HEK293 (cell line): Measurements from ENCODE around the gene RASL10B.

ENCODE experiments used
- CTCF ChIA-PET: fragments of 350-600 bp; formaldehyde crosslinking; extraction: SDS; loops from one replicate; lab custom pipeline; 2021; ENCODE audit warnings: antibody characterized with exemption; lab: Yijun Ruan, JAX
- POLR2A ChIA-PET: fragments of 300-600 bp; formaldehyde crosslinking; extraction: SDS; loops from one replicate; lab custom pipeline; 2020; ENCODE audit warnings: antibody characterized with exemption, inconsistent platforms; lab: Yijun Ruan, JAX
- H3K27ac ChIP-seq: fragments of 200-500 bp; sonication (Bioruptor generic); 2 replicates; pipeline ENCODE4 v1.5.1; 2014; ENCODE audit warnings: low read depth, low read length, control low read depth, inconsistent platforms; ENCODE audit errors: extremely low read depth
- H3K36me3 ChIP-seq, 2 experiments: fragments of 200-500 bp in 1 of 2; sonication (Bioruptor generic) in 1 of 2; 1 replicate in 1 of 2; 2 replicates in 1 of 2; pipeline ENCODE4 v1.5.1; 2014 to 2017; ENCODE audit warnings: inconsistent platforms in 2 of 2, low read length in 2 of 2; ENCODE audit not compliant: control insufficient read depth in 2 of 2, insufficient read depth in 1 of 2
- H3K4me1 ChIP-seq: fragments of 200-500 bp; sonication (Bioruptor generic); 2 replicates; pipeline ENCODE4 v1.5.1; 2014; ENCODE audit warnings: mild to moderate bottlenecking, low read length, inconsistent platforms; ENCODE audit not compliant: control insufficient read depth, insufficient read depth
- H3K4me3 ChIP-seq: 2 replicates; pipeline ENCODE4 v1.5.1; 2011; ENCODE audit warnings: low read depth, mild to moderate bottlenecking, control low read depth, low read length, moderate library complexity
- H3K9me3 ChIP-seq: fragments of 200-500 bp; sonication (Bioruptor generic); 2 replicates; pipeline ENCODE4 v1.5.1; 2014; ENCODE audit warnings: low read depth, low read length, inconsistent platforms; ENCODE audit not compliant: control insufficient read depth, insufficient read depth
- GFI1B ChIP-seq: fragments of 450-650 bp; formaldehyde crosslinking; IDR thresholded peaks from 2 replicates; pipeline ENCODE4 v1.5.1; 2016; ENCODE audit warnings: missing biosample characterization, missing genetic modification characterization
- SCRT1 ChIP-seq: fragments of 450-650 bp; formaldehyde crosslinking; IDR thresholded peaks from 2 replicates; pipeline ENCODE4 v1.5.1; 2016; ENCODE audit warnings: missing biosample characterization, missing genetic modification characterization, borderline replicate concordance
- SP7 ChIP-seq: fragments of 450-650 bp; formaldehyde crosslinking; IDR thresholded peaks from 2 replicates; pipeline ENCODE4 v1.5.1; 2016; ENCODE audit warnings: missing biosample characterization, missing genetic modification characterization
- ZNF10 ChIP-seq: fragments of 450-650 bp; formaldehyde crosslinking; IDR thresholded peaks from 2 replicates; pipeline ENCODE4 v1.5.1; 2017; ENCODE audit warnings: missing biosample characterization, missing genetic modification characterization
- ZNF529 ChIP-seq: fragments of 450-650 bp; formaldehyde crosslinking; IDR thresholded peaks from 2 replicates; pipeline ENCODE4 v1.5.1; 2017; ENCODE audit warnings: missing genetic modification characterization, missing biosample characterization; ENCODE audit not compliant: insufficient replicate concordance
- ZNF549 ChIP-seq: fragments of 450-650 bp; IDR thresholded peaks from 2 replicates; pipeline ENCODE4 v1.5.1; 2018; ENCODE audit warnings: missing biosample characterization, missing genetic modification characterization, mild to moderate bottlenecking, inconsistent platforms, moderate library complexity
- ZNF626 ChIP-seq: fragments of 450-650 bp; sonication (Bioruptor Pico); formaldehyde crosslinking; IDR thresholded peaks from 2 replicates; pipeline ENCODE4 v1.5.1; 2018; ENCODE audit warnings: missing biosample characterization, missing genetic modification characterization, inconsistent platforms
- ZNF701 ChIP-seq: fragments of 450-650 bp; formaldehyde crosslinking; IDR thresholded peaks from 2 replicates; pipeline ENCODE4 v1.5.1; 2016; ENCODE audit warnings: missing biosample characterization, missing genetic modification characterization
- ZSCAN4 ChIP-seq: fragments of 450-650 bp; formaldehyde crosslinking; IDR thresholded peaks from 2 replicates; pipeline ENCODE4 v1.5.1; 2017; ENCODE audit warnings: missing biosample characterization, missing genetic modification characterization
- TF ChIP-seq, protein P1 (sequence below): fragments of 450-650 bp; formaldehyde crosslinking; IDR thresholded peaks from 2 replicates; pipeline ENCODE4 v1.5.1; 2016; ENCODE audit warnings: missing biosample characterization, missing genetic modification characterization, borderline replicate concordance
- TF ChIP-seq, protein P2 (sequence below): fragments of 450-650 bp; formaldehyde crosslinking; IDR thresholded peaks from 2 replicates; pipeline ENCODE4 v1.5.1; 2016; ENCODE audit warnings: missing biosample characterization, missing genetic modification characterization
- TF ChIP-seq, protein P3 (sequence below): fragments of 450-650 bp; formaldehyde crosslinking; conservative IDR thresholded peaks from 2 replicates; pipeline ENCODE4 v1.5.1; 2016; ENCODE audit warnings: low read depth, missing biosample characterization, missing genetic modification characterization

RASL10B gene

GRCh38 chr17:35705230-35705629 lies 26.2 kb upstream of the RASL10B start (continued):
- TF ChIP-seq, protein P1, sequence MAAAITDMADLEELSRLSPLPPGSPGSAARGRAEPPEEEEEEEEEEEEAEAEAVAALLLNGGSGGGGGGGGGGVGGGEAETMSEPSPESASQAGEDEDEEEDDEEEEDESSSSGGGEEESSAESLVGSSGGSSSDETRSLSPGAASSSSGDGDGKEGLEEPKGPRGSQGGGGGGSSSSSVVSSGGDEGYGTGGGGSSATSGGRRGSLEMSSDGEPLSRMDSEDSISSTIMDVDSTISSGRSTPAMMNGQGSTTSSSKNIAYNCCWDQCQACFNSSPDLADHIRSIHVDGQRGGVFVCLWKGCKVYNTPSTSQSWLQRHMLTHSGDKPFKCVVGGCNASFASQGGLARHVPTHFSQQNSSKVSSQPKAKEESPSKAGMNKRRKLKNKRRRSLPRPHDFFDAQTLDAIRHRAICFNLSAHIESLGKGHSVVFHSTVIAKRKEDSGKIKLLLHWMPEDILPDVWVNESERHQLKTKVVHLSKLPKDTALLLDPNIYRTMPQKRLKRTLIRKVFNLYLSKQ (tag by site-specific recombination), result no peak
- TF ChIP-seq ZNF701 (tag by site-specific recombination) (no peak), ZNF529 (tag by site-specific recombination) (no peak), ZNF549 (tag by site-specific recombination) (no peak), SP7 (no peak)
- TF ChIP-seq, protein P2, sequence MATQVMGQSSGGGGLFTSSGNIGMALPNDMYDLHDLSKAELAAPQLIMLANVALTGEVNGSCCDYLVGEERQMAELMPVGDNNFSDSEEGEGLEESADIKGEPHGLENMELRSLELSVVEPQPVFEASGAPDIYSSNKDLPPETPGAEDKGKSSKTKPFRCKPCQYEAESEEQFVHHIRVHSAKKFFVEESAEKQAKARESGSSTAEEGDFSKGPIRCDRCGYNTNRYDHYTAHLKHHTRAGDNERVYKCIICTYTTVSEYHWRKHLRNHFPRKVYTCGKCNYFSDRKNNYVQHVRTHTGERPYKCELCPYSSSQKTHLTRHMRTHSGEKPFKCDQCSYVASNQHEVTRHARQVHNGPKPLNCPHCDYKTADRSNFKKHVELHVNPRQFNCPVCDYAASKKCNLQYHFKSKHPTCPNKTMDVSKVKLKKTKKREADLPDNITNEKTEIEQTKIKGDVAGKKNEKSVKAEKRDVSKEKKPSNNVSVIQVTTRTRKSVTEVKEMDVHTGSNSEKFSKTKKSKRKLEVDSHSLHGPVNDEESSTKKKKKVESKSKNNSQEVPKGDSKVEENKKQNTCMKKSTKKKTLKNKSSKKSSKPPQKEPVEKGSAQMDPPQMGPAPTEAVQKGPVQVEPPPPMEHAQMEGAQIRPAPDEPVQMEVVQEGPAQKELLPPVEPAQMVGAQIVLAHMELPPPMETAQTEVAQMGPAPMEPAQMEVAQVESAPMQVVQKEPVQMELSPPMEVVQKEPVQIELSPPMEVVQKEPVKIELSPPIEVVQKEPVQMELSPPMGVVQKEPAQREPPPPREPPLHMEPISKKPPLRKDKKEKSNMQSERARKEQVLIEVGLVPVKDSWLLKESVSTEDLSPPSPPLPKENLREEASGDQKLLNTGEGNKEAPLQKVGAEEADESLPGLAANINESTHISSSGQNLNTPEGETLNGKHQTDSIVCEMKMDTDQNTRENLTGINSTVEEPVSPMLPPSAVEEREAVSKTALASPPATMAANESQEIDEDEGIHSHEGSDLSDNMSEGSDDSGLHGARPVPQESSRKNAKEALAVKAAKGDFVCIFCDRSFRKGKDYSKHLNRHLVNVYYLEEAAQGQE (tag by site-specific recombination), result no peak

DNA sequence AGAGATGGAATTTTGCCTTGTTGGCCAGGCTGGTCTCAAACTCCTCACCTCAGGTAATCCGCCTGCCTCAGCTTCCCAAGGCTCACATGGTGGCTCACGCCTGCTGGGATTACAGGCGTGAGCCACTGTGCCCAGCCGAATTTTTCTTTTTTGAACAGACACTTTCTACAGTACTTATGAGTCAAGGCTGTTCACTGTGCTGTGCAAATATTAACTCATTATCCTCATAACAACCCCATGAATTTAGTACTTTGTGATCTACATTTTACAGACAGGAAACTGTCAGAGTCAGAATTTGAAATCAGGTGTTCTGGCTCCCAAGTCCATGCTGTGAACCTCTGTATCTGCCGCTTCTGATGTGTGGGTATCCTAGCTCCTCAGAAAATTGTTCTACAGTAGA lies 25.7 kb upstream of the RASL10B start:
- Histone ChIP-seq H3K4me3 (no peak overlapping the region), H3K36me3 (peaks cover 13 to 25% of the 10 kb centered on the region in 2 experiments), H3K4me1 (peaks cover 2% of the 10 kb centered on the region; the same call in 1 of the 2 replicates), H3K27ac (no peak overlapping the region), H3K9me3 (no peaks in the 10 kb centered on the region)
- no peak for TF ChIP-seq ZNF626
- TF ChIP-seq, protein P3, sequence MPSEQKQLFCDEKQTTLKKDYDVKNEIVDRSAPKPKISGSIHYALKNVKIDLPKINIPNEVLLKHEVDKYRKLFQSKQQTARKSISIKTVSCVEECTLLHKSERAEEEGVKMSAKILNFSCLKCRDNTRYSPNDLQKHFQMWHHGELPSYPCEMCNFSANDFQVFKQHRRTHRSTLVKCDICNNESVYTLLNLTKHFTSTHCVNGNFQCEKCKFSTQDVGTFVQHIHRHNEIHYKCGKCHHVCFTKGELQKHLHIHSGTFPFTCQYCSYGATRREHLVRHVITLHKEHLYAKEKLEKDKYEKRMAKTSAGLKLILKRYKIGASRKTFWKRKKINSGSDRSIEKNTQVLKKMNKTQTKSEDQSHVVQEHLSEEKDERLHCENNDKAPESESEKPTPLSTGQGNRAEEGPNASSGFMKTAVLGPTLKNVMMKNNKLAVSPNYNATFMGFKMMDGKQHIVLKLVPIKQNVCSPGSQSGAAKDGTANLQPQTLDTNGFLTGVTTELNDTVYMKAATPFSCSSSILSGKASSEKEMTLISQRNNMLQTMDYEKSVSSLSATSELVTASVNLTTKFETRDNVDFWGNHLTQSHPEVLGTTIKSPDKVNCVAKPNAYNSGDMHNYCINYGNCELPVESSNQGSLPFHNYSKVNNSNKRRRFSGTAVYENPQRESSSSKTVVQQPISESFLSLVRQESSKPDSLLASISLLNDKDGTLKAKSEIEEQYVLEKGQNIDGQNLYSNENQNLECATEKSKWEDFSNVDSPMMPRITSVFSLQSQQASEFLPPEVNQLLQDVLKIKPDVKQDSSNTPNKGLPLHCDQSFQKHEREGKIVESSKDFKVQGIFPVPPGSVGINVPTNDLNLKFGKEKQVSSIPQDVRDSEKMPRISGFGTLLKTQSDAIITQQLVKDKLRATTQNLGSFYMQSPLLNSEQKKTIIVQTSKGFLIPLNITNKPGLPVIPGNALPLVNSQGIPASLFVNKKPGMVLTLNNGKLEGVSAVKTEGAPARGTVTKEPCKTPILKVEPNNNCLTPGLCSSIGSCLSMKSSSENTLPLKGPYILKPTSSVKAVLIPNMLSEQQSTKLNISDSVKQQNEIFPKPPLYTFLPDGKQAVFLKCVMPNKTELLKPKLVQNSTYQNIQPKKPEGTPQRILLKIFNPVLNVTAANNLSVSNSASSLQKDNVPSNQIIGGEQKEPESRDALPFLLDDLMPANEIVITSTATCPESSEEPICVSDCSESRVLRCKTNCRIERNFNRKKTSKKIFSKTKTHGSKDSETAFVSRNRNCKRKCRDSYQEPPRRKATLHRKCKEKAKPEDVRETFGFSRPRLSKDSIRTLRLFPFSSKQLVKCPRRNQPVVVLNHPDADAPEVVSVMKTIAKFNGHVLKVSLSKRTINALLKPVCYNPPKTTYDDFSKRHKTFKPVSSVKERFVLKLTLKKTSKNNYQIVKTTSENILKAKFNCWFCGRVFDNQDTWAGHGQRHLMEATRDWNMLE (tag by site-specific recombination), result no peak
- no peak for TF ChIP-seq SCRT1 (tag by site-specific recombination)
- no peak for TF ChIP-seq ZSCAN4 (tag by site-specific recombination)
- no peak for TF ChIP-seq ZNF10
- no peak for TF ChIP-seq GFI1B (tag by site-specific recombination)
- CTCF ChIA-PET, result interaction anchor here (0.7 to 1.6 kb wide), 3 partner anchors 8 to 58 kb away, joined by 3 to 4 read pairs (median 4); no protein-coding TSS in a partner anchor
- POLR2A ChIA-PET, result no interaction called here
